Epithelial cell of proximal tubule (primary cell): ENCODE data around the gene SYK. TPM values are rescaled to one million over a fixed set of nuclear protein-coding genes. Genes with fewer than 3 reads are reported as not detected.
"Not testable (repeated sequence)": the region's sequence is repeated elsewhere in the genome, so short reads cannot be mapped to it uniquely, and the experiment has no call there.

Source experiments
- DNase-seq: peaks from one replicate; pipeline ENCODE4 v3.0.0-alpha.2; 2011; ENCODE audit warnings: low read depth
- H3K4me3 ChIP-seq: 2 replicates; pipeline ENCODE4 v1.5.1; 2011; ENCODE audit warnings: low read depth, mild to moderate bottlenecking, low read length
- CTCF ChIP-seq: conservative IDR thresholded peaks from 2 replicates; pipeline ENCODE4 v1.5.1; 2012; ENCODE audit warnings: low read depth, mild to moderate bottlenecking, low read length
- total RNA-seq: library from RNA; depleted of rRNA; stranded (reverse); fragments of >200 nt; gene quantifications from 2 replicates; pipeline ENCODE4 v1.2.3, GENCODE V29; 2015

The SYK gene
- 15.7 and 16.9 TPM in 2 replicates for total RNA-seq

- peak within 1 kb of the TSS; percentile 65 for H3K4me3 ChIP-seq
- no peak for DNase-seq
- no peak for TF ChIP-seq CTCF
These were observed at the start of gene SYK for GRCh38 chr9:90801241-90801972. Gene SYK (plus strand): TSS chr9:90801819. CDS start chr9:90843899, 42,080 bp downstream.

- peak; percentile 61 for TF ChIP-seq CTCF
- not testable (repeated sequence) for H3K4me3 ChIP-seq
- peak; percentile 37 for DNase-seq
These were observed 45.9 kb upstream of the SYK start for GRCh38 chr9:90755514-90756371.

GRCh38 chr9:90760577-90760976 is 41.0 kb upstream of the SYK start:
- H3K4me3 ChIP-seq, DNase-seq: not testable (repeated sequence)

GRCh38 chr9:90766731-90767130 is 34.9 kb upstream of the SYK start:
- no peak for TF ChIP-seq CTCF
- no peak overlapping the region for H3K4me3 ChIP-seq
- DNase-seq: no peak

GRCh38 chr9:90767523-90768100 is 34.0 kb upstream of the SYK start:
- no peak overlapping the region for H3K4me3 ChIP-seq
- TF ChIP-seq CTCF: no peak
- DNase-seq: no peak

- DNase-seq: no peak
- no peak overlapping the region for H3K4me3 ChIP-seq
- TF ChIP-seq CTCF: no peak
These were observed 31.4 kb upstream of the SYK start for GRCh38 chr9:90770182-90770738.

- DNase-seq: no peak
- no peak overlapping the region for H3K4me3 ChIP-seq
- TF ChIP-seq CTCF: no peak
These were observed 30.7 kb upstream of the SYK start for GRCh38 chr9:90770927-90771326.
